Prostate gland (tissue), 2 donors: ENCODE data around the gene ST8SIA6. TPM values are rescaled to one million over a fixed set of nuclear protein-coding genes. Genes with fewer than 3 reads are reported as not detected.
"Not testable (repeated sequence)": the region's sequence is repeated elsewhere in the genome, so short reads cannot be mapped to it uniquely, and the experiment has no call there.

Experiments used
- DNase-seq: peaks from one replicate; pipeline ENCODE4 v3.0.0-alpha.2; 2019; ENCODE audit warnings: low spot score
- H3K27ac ChIP-seq, 2 donors: fragments of 200-600 bp; sonication (generic); 2 replicates each; pipeline ENCODE4 v1.5.1; 2017 to 2019
- H3K27me3 ChIP-seq: fragments of 200-600 bp; sonication (generic); replicated peaks from 2 replicates; pipeline ENCODE4 v1.5.1; 2019; ENCODE audit not compliant: insufficient read depth
- H3K36me3 ChIP-seq, 2 donors: fragments of 200-600 bp; sonication (generic); 1 replicate in 1 of 2; 2 replicates in 1 of 2; pipeline versions ENCODE4 v1.5.1 to v1.8.1; 2017 to 2019
- H3K4me1 ChIP-seq: fragments of 200-600 bp; sonication (generic); replicated peaks from 2 replicates; pipeline ENCODE4 v1.5.1; 2019
- H3K4me3 ChIP-seq, 2 donors: fragments of 200-600 bp; sonication (generic); 2 replicates each; pipeline ENCODE4 v1.5.1; 2017 to 2019
- H3K9me3 ChIP-seq: fragments of 200-600 bp; sonication (generic); 2 replicates; pipeline ENCODE4 v1.5.1; 2017
- CTCF ChIP-seq, 4 experiments: fragments of 200-600 bp in 2 of 4; fragments of 450-650 bp in 2 of 4; sonication (generic) in 2 of 4; IDR thresholded peaks; 1 replicate in 3 of 4; 2 replicates in 1 of 4; pipeline ENCODE4 v1.5.1; 2016 to 2019; ENCODE audit warnings: antibody characterized with exemption in 4 of 4, mild to moderate bottlenecking in 2 of 4, moderate library complexity in 2 of 4
- POLR2A ChIP-seq: fragments of 450-650 bp; IDR thresholded peaks from one replicate; pipeline ENCODE4 v1.6.1; 2016; ENCODE audit warnings: antibody characterized with exemption, mild to moderate bottlenecking
- POLR2AphosphoS5 ChIP-seq: sonication (generic); formaldehyde crosslinking; IDR thresholded peaks from one replicate; pipeline ENCODE4 v1.6.1; 2017; ENCODE audit warnings: antibody characterized with exemption
- WGBS: methylation state at CpG from one replicate; pipeline ENCODE4 v1.1.5; 2018; 5-methylcytosine and 5-hydroxymethylcytosine counted together
- intact Hi-C: fragments of 100-400 bp; cut with DNase I; formaldehyde crosslinking; loops from one replicate; pipeline ENCODE4 v1.14.2; 2022
- total RNA-seq, 2 donors: library from RNA; depleted of rRNA; stranded (reverse); fragments of >200 nt; gene quantifications; one replicate each; pipeline ENCODE4 v1.1.0, GENCODE V29; 2016

ST8SIA6 gene
- total RNA-seq, 2 donors from 2014 or later, result 1.1 to 5.6 TPM

- H3K9me3 ChIP-seq, result no peaks in the 10 kb centered on the region
- H3K27ac ChIP-seq, result no peak overlapping the region
- H3K4me1 ChIP-seq, result no peaks in the 10 kb centered on the region
- H3K36me3 ChIP-seq, result no peaks in the 10 kb centered on the region
- H3K27me3 ChIP-seq, result no peaks in the 10 kb centered on the region
- H3K4me3 ChIP-seq, result no peak overlapping the region
- TF ChIP-seq POLR2A (no peak), CTCF (IDR thresholded peaks at IDR 0.05) (peak in 1 of 4 experiments; percentile 16)
- no peak for DNase-seq
- intact Hi-C loops, result no loop called here
- 98% methylated on average over 5 of the region's 5 CpGs for WGBS
Measured at GRCh38 chr10:17409170-17409733, 45.1 kb downstream of the ST8SIA6 start.

- Histone ChIP-seq H3K4me3 (no peak overlapping the region), H3K9me3 (no peaks in the 10 kb centered on the region), H3K4me1 (no peaks in the 10 kb centered on the region), H3K27ac (no peak overlapping the region), H3K27me3 (no peaks in the 10 kb centered on the region), H3K36me3 (no peaks in the 10 kb centered on the region)
- TF ChIP-seq POLR2AphosphoS5 (no peak), CTCF (IDR thresholded peaks at IDR 0.05) (no peak), POLR2A (no peak)
- DNase-seq, result no peak
- 89% methylated on average over 5 of the region's 5 CpGs for WGBS
- intact Hi-C loops, result no loop called here
Measured at GRCh38 chr10:17407047-17407446, 47.3 kb downstream of the ST8SIA6 start.

- no peak for DNase-seq
- no peak for TF ChIP-seq POLR2A
- no peak for TF ChIP-seq CTCF (IDR thresholded peaks at IDR 0.05)
- no peak for TF ChIP-seq POLR2AphosphoS5
- intact Hi-C loops, result no loop called here
- Histone ChIP-seq H3K36me3 (no peaks in the 10 kb centered on the region), H3K27me3 (no peaks in the 10 kb centered on the region), H3K27ac (peak overlapping the region in 1 of 2 donors; percentile 43), H3K4me1 (no peaks in the 10 kb centered on the region), H3K9me3 (no peaks in the 10 kb centered on the region), H3K4me3 (no peak overlapping the region)
- 51% methylated on average over 7 of the region's 7 CpGs for WGBS
Measured at GRCh38 chr10:17406036-17406834, 48.2 kb downstream of the ST8SIA6 start.

- no peaks in the 10 kb centered on the region for H3K27me3 ChIP-seq
- WGBS, result 92% methylated on average over 4 of the region's 4 CpGs
- no peak for DNase-seq
- no peak overlapping the region for H3K27ac ChIP-seq
- no peak for TF ChIP-seq POLR2AphosphoS5
- no peak for TF ChIP-seq POLR2A
- no peak for TF ChIP-seq CTCF (IDR thresholded peaks at IDR 0.05)
- H3K4me3 ChIP-seq, result no peak overlapping the region
- H3K9me3 ChIP-seq, result no peaks in the 10 kb centered on the region
- intact Hi-C loops, result no loop called here
- no peaks in the 10 kb centered on the region for H3K4me1 ChIP-seq
- H3K36me3 ChIP-seq, result no peaks in the 10 kb centered on the region
Measured at GRCh38 chr10:17403161-17403560, 51.2 kb downstream of the ST8SIA6 start.

- H3K9me3 ChIP-seq, H3K36me3 ChIP-seq, H3K4me1 ChIP-seq, H3K27ac ChIP-seq, H3K4me3 ChIP-seq, DNase-seq, intact Hi-C loops, H3K27me3 ChIP-seq: not testable (repeated sequence)
- WGBS, result 96% methylated on average over 2 of the region's 2 CpGs
Measured at GRCh38 chr10:17402040-17402439, 52.4 kb downstream of the ST8SIA6 start.
